BJ (cell line): ENCODE results near the gene EPS8L3. TPM values are rescaled to one million over a fixed set of nuclear protein-coding genes. Genes with fewer than 3 reads are reported as not detected.

Source experiments
- CTCF ChIA-PET: fragments of 350-600 bp; formaldehyde crosslinking; extraction: SDS; loops from one replicate; lab custom pipeline; 2021; ENCODE audit warnings: antibody characterized with exemption, inconsistent platforms; lab: Yijun Ruan, JAX
- POLR2A ChIA-PET: fragments of 300-600 bp; sonication (Branson Sonifier 250); formaldehyde crosslinking; extraction: SDS; loops from one replicate; lab custom pipeline; 2021; ENCODE audit warnings: antibody characterized with exemption; lab: Charles Lee
- DNase-seq: peaks from one replicate; pipeline ENCODE4 v3.0.0-alpha.2; 2011; ENCODE audit warnings: low read depth
- H3K27me3 ChIP-seq: 2 replicates; pipeline ENCODE4 v1.6.0; 2011; ENCODE audit warnings: low read length; ENCODE audit not compliant: control insufficient read depth, insufficient read depth
- H3K36me3 ChIP-seq: 2 replicates; pipeline ENCODE4 v1.5.1; 2011; ENCODE audit warnings: low read length; ENCODE audit not compliant: control insufficient read depth, insufficient read depth
- H3K4me3 ChIP-seq: 2 replicates; pipeline ENCODE4 v1.5.1; 2011; ENCODE audit warnings: low read depth, mild to moderate bottlenecking, control low read depth, low read length
- CTCF ChIP-seq: IDR thresholded peaks from 2 replicates; pipeline ENCODE4 v1.5.1; 2011; ENCODE audit warnings: low read depth, mild to moderate bottlenecking, control low read depth, inconsistent platforms, low read length, moderate library complexity; ENCODE audit not compliant: insufficient read depth
- polyA plus RNA-seq: library from polyadenylated mRNA; depleted of rRNA; stranded (reverse); fragments of >200 nt; gene quantifications from 2 replicates; pipeline ENCODE4 v1.2.3, GENCODE V29; 2011

EPS8L3 gene
- polyA plus RNA-seq, 1 experiment, result not detected

GRCh38 chr1:109764561-109765482, 1.1 kb upstream of the EPS8L3 start:
- DNase-seq, result no peak
- POLR2A ChIA-PET, result no interaction called here
- Histone ChIP-seq H3K4me3 (no peak overlapping the region), H3K27me3 (no peaks in the 10 kb centered on the region), H3K36me3 (no peaks in the 10 kb centered on the region)
- CTCF ChIA-PET, result interaction anchor here (1.0 to 2.8 kb wide), 7 partner anchors 8 to 220 kb away, joined by 3 to 11 read pairs (median 5); partner anchors contain the start of gene AHCYL1
- TF ChIP-seq CTCF, result no peak

GRCh38 chr1:109762821-109763645, 690 bp downstream of the EPS8L3 start:
- no peak for TF ChIP-seq CTCF
- Histone ChIP-seq H3K36me3 (no peaks in the 10 kb centered on the region), H3K27me3 (no peaks in the 10 kb centered on the region), H3K4me3 (no peak overlapping the region)
- no peak for DNase-seq
- ChIA-PET POLR2A (interaction anchor here (0.6 kb wide), 1 partner anchor 114 kb away, joined by 10 read pairs; no protein-coding TSS in a partner anchor), CTCF (interaction anchor here (1.1 to 2.8 kb wide), 4 partner anchors 10 to 217 kb away, joined by 3 to 11 read pairs (median 5); no protein-coding TSS in a partner anchor)

GRCh38 chr1:109762039-109762585, 1.6 kb downstream of the EPS8L3 start:
- DNase-seq, result no peak
- ChIA-PET CTCF (interaction anchor here (0.7 to 1.2 kb wide), 4 partner anchors 12 to 216 kb away, joined by 3 to 4 read pairs (median 4); no protein-coding TSS in a partner anchor), POLR2A (no interaction called here)
- Histone ChIP-seq H3K4me3 (no peak overlapping the region), H3K36me3 (no peaks in the 10 kb centered on the region), H3K27me3 (no peaks in the 10 kb centered on the region)
- TF ChIP-seq CTCF, result no peak

GRCh38 chr1:109761227-109762038, 2.3 kb downstream of the EPS8L3 start:
- Histone ChIP-seq H3K4me3 (no peak overlapping the region), H3K36me3 (no peaks in the 10 kb centered on the region), H3K27me3 (no peaks in the 10 kb centered on the region)
- ChIA-PET POLR2A (no interaction called here), CTCF (interaction anchor here (0.7 to 1.1 kb wide), 3 partner anchors 13 to 121 kb away, joined by 3 to 4 read pairs (median 4); no protein-coding TSS in a partner anchor)
- no peak for TF ChIP-seq CTCF
- no peak for DNase-seq
